Fibroblast of mammary gland (primary cell): Measurements from ENCODE around the gene ARVCF.

ENCODE experiments used
- DNase-seq: peaks from one replicate; pipeline ENCODE4 v3.0.0-alpha.2; 2010; ENCODE audit warnings: low read depth
- H3K4me3 ChIP-seq: 2 replicates; pipeline ENCODE4 v1.5.1; 2011; ENCODE audit warnings: low read depth, mild to moderate bottlenecking, low read length, moderate library complexity; ENCODE audit not compliant: control insufficient read depth
- TF ChIP-seq, protein P1 (sequence below): conservative IDR thresholded peaks from 2 replicates; pipeline ENCODE4 v1.5.1; 2011; ENCODE audit warnings: low read depth, low read length, inconsistent platforms; ENCODE audit not compliant: control insufficient read depth, insufficient read depth

The ARVCF gene

GRCh38 chr22:19997561-19998231 is 18.9 kb downstream of the ARVCF start:
- TF ChIP-seq, protein P1, sequence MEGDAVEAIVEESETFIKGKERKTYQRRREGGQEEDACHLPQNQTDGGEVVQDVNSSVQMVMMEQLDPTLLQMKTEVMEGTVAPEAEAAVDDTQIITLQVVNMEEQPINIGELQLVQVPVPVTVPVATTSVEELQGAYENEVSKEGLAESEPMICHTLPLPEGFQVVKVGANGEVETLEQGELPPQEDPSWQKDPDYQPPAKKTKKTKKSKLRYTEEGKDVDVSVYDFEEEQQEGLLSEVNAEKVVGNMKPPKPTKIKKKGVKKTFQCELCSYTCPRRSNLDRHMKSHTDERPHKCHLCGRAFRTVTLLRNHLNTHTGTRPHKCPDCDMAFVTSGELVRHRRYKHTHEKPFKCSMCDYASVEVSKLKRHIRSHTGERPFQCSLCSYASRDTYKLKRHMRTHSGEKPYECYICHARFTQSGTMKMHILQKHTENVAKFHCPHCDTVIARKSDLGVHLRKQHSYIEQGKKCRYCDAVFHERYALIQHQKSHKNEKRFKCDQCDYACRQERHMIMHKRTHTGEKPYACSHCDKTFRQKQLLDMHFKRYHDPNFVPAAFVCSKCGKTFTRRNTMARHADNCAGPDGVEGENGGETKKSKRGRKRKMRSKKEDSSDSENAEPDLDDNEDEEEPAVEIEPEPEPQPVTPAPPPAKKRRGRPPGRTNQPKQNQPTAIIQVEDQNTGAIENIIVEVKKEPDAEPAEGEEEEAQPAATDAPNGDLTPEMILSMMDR = no peak
- DNase-seq = no peak
- H3K4me3 ChIP-seq = no peak overlapping the region

- no peak for DNase-seq
- TF ChIP-seq, protein P1 = no peak
- H3K4me3 ChIP-seq = no peak overlapping the region
These were observed 19.8 kb downstream of the ARVCF start for GRCh38 chr22:19996694-19997384.

GRCh38 chr22:19995611-19996339 is 20.8 kb downstream of the ARVCF start:
- DNase-seq = no peak
- no peak overlapping the region for H3K4me3 ChIP-seq
- TF ChIP-seq, protein P1 = no peak

- H3K4me3 ChIP-seq = no peak overlapping the region
- peak; percentile 20 for DNase-seq
- TF ChIP-seq, protein P1 = no peak
These were observed 21.6 kb downstream of the ARVCF start for GRCh38 chr22:19994851-19995610.

DNA sequence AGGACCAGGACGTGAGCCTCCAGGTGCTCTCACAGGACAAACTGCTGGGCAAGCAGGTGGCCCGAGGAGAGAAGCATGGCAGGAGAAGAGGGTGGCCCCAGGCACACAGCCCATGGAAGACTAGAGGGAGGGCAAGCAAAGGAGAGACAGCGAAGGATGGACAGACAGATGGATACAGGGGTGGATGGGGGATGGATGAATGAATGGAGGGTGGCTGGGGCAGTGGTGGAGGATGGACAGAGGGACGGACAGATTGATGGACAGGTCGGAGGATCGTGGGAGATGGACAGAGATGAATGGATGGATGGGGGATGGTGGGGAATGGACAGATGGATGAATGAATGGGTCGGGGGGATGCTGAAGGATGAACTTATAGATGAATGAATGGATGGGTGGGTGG is 22.7 kb downstream of the ARVCF start:
- TF ChIP-seq, protein P1 = no peak

DNA sequence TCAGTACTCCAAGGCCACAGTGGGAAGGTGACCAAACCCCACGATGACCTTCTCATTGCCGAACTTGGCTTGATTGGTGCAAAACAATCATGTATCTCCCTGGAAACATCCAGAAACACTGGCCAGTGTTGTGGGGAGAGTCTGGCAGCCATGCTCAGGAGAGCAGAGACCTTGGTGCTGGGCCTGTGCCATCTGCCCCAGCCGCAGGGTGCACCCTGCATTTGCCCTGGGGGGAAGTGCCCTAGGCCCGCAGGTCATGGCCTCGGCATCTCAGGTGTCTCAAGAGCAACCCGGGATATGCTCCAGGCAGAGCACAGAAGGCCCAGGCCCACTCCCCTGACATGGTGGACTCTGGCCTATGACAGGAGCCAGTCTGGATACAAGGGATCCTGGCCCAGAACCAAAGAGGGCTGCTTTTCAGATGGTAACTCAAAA is 23.7 kb downstream of the ARVCF start:
- no peak for DNase-seq
- no peak overlapping the region for H3K4me3 ChIP-seq
- TF ChIP-seq, protein P1 = no peak

More for the DNA sequence above, 22.7 kb downstream of the ARVCF start:
- no peak for DNase-seq
- no peak overlapping the region for H3K4me3 ChIP-seq
